Transverse colon (tissue), 3 donors: ENCODE measurements around the gene KLC4.

Source experiments
- POLR2A ChIP-seq: fragments of 450-650 bp; IDR thresholded peaks from one replicate; pipeline ENCODE4 v1.6.1; 2016; ENCODE audit warnings: antibody characterized with exemption, mild to moderate bottlenecking, moderate library complexity
- TF ChIP-seq, protein P1 (sequence below), 5 experiments: fragments of 200-600 bp in 3 of 5; fragments of 450-650 bp in 2 of 5; sonication (generic) in 3 of 5; IDR thresholded peaks; 1 replicate in 2 of 5; 2 replicates in 3 of 5; pipeline ENCODE4 v1.5.1; 2016 to 2017; ENCODE audit warnings: antibody characterized with exemption in 5 of 5, inconsistent platforms in 3 of 5, mild to moderate bottlenecking in 2 of 5, moderate library complexity in 1 of 5

DNA sequence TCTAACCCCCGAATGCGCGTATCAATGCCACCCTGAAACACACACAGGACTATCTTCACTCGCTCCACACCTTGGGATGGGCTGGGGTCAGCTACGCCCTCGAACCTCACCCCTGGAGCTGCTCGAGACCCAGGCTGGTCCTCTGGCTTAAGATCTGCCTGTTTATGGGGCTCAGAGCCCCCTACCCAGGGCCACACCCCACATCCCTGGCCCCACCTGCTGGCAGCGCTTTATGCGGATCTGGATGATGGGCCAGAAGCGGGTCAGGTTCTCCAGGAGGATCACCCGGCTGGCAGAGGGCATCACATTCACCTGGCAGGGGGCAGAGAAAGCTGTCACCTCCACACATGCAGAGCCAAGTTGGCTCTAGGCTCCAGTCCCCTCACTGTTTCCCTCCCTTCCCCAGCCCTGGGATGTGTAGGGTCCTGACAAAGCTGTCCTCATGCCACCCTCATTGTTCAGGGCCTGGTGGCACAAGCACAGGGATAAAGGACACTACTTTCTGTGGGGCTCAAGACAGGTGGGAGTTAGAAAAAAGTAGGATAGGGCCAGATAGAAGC is 14.0 kb upstream of the KLC4 start:
- TF ChIP-seq POLR2A = no peak
- TF ChIP-seq, protein P1, sequence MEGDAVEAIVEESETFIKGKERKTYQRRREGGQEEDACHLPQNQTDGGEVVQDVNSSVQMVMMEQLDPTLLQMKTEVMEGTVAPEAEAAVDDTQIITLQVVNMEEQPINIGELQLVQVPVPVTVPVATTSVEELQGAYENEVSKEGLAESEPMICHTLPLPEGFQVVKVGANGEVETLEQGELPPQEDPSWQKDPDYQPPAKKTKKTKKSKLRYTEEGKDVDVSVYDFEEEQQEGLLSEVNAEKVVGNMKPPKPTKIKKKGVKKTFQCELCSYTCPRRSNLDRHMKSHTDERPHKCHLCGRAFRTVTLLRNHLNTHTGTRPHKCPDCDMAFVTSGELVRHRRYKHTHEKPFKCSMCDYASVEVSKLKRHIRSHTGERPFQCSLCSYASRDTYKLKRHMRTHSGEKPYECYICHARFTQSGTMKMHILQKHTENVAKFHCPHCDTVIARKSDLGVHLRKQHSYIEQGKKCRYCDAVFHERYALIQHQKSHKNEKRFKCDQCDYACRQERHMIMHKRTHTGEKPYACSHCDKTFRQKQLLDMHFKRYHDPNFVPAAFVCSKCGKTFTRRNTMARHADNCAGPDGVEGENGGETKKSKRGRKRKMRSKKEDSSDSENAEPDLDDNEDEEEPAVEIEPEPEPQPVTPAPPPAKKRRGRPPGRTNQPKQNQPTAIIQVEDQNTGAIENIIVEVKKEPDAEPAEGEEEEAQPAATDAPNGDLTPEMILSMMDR (IDR thresholded peaks at IDR 0.05) = no peak
